ENCODE measurements around the gene GET4. TPM values are rescaled to one million over a fixed set of nuclear protein-coding genes. Genes with fewer than 3 reads are reported as not detected.

Gene GET4
- total RNA-seq, 1 donor from 2014 or later = 35.8 TPM

GRCh38 chr7:835485-836401 is 40.6 kb upstream of the GET4 start:
- Histone ChIP-seq H3K27me3 (no peaks in the 10 kb centered on the region), H3K4me1 (peaks cover 69% of the 10 kb centered on the region), H3K36me3 (peaks cover 0 to 15% of the 10 kb centered on the region in 2 donors), H3K27ac (peak overlapping the region; percentile 95), H3K4me3 (no peak overlapping the region), H3K9me3 (no peaks in the 10 kb centered on the region)
- no peak for DNase-seq (ENCODE audit: extremely low spot score in 2 of 2)
- intact Hi-C loops (cut with DNase I) = no loop called here
- TF ChIP-seq CTCF (IDR thresholded peaks at IDR 0.05) = no peak
- TF ChIP-seq POLR2AphosphoS5 (IDR thresholded peaks at IDR 0.05; ENCODE audit: insufficient read depth in 1 of 2, low read depth in 1 of 2) = peak in 1 of 2 donors; percentile 8

DNA sequence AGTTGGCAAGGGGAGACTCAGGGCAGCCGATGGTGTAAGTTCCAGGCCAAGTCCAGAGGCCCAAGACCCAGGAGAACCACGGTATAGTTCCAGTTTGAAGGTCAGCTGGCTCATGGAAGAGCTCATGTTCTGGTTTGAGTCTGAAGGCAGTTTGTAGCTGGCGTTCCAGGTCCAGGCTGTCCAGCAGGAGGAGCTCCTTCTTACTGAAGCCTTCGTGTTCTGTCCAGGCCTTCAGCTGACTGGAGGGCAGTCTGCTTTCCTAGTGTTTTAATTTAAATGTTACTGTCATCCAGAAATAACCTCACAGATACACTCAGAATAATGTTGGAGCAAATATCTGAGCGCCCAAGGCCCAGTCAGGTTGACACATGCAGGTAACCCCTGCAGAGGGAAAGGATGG is 39.9 kb upstream of the GET4 start:
- no peaks in the 10 kb centered on the region for H3K9me3 ChIP-seq
- peak overlapping the region; percentile 95 for H3K27ac ChIP-seq
- H3K36me3 ChIP-seq = peaks cover 0 to 15% of the 10 kb centered on the region in 2 donors
- DNase-seq (ENCODE audit: extremely low spot score in 2 of 2) = no peak
- H3K4me1 ChIP-seq = peaks cover 62% of the 10 kb centered on the region
- no peak overlapping the region for H3K4me3 ChIP-seq
- H3K27me3 ChIP-seq = no peaks in the 10 kb centered on the region
- TF ChIP-seq POLR2A (IDR thresholded peaks at IDR 0.05) = no peak
- peak in 1 of 3 experiments; percentile 47 for TF ChIP-seq CTCF (IDR thresholded peaks at IDR 0.05)
- TF ChIP-seq POLR2AphosphoS5 (IDR thresholded peaks at IDR 0.05; ENCODE audit: insufficient read depth in 1 of 2, low read depth in 1 of 2) = no peak
- intact Hi-C loops (cut with DNase I) = no loop called here

- no peak for DNase-seq (ENCODE audit: extremely low spot score in 2 of 2)
- no peak overlapping the region for H3K4me3 ChIP-seq
- peaks cover 0 to 18% of the 10 kb centered on the region in 2 donors for H3K36me3 ChIP-seq
- H3K27me3 ChIP-seq = no peaks in the 10 kb centered on the region
- no peaks in the 10 kb centered on the region for H3K9me3 ChIP-seq
- peaks cover 60% of the 10 kb centered on the region for H3K4me1 ChIP-seq
- H3K27ac ChIP-seq = peak overlapping the region; percentile 95
- intact Hi-C loops (cut with DNase I) = no loop called here
- TF ChIP-seq POLR2A (IDR thresholded peaks at IDR 0.05) = no peak
- TF ChIP-seq POLR2AphosphoS5 (IDR thresholded peaks at IDR 0.05; ENCODE audit: insufficient read depth in 1 of 2, low read depth in 1 of 2) = no peak
- no peak for TF ChIP-seq CTCF (IDR thresholded peaks at IDR 0.05)
Observed at GRCh38 chr7:837001-837400, 39.4 kb upstream of the GET4 start.

DNA sequence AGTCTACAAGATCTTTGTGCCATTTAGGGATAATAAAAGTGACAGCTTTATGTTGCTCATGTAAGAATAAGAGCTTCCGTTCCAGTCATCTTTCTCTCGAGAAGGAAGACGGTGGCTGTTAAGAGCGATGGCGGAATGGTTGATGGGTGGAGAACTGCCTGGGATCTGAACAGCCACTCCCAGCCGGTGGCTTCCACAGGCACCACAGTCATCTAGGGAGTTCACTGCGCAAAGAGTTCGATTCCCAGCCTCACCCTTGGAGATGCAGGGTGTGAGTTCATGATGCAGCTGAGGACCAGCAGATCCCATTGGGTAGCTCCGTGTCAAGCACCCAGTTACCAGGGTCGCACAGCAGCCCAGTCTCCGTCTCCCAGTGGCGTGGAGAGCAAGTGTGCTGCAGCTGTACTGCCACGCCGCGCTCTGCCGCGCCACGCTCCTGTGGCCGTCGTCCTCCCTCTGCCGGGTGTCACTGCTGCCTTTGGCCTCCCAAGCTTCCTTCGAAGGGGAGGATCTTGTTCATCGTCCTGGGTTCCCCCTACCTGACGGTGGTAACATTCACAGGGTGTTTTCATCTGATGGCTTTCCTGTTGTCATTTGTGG is 36.3 kb upstream of the GET4 start:
- intact Hi-C loops (cut with DNase I) = no loop called here
- no peak for TF ChIP-seq POLR2A (IDR thresholded peaks at IDR 0.05)
- TF ChIP-seq CTCF (IDR thresholded peaks at IDR 0.05) = no peak
- TF ChIP-seq POLR2AphosphoS5 (IDR thresholded peaks at IDR 0.05; ENCODE audit: insufficient read depth in 1 of 2, low read depth in 1 of 2) = no peak
- H3K36me3 ChIP-seq = peaks cover 0 to 49% of the 10 kb centered on the region in 2 donors
- no peaks in the 10 kb centered on the region for H3K9me3 ChIP-seq
- H3K27me3 ChIP-seq = no peaks in the 10 kb centered on the region
- peak overlapping the region; percentile 28 for H3K27ac ChIP-seq
- no peak for DNase-seq (ENCODE audit: extremely low spot score in 2 of 2)
- no peak overlapping the region for H3K4me3 ChIP-seq
- H3K4me1 ChIP-seq = peaks cover 40% of the 10 kb centered on the region

DNA sequence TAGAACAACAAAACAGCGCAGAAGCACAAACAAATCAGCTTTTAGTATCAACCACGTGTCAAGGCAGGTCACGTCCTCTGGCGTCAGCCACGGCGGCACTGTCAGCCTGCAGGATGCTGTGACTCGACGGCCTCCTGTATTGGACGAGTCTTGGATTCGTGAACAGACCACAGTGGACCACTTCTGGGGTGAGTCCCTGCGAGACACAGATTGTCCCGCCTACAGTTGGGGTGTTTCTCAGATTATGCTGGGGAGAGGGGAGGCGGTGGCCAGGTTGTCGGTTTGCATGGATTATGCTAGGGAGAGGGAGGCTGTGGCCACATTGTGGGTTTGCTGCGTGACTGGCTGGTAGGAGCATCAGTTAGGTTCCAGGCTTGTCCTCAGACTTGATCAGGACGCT is 34.4 kb upstream of the GET4 start:
- H3K4me1 ChIP-seq = peaks cover 21% of the 10 kb centered on the region
- DNase-seq (ENCODE audit: extremely low spot score in 2 of 2) = no peak

More for the DNA sequence above, 34.4 kb upstream of the GET4 start:
- intact Hi-C loops (cut with DNase I) = no loop called here
- no peak overlapping the region for H3K4me3 ChIP-seq
- peaks cover 0 to 50% of the 10 kb centered on the region in 2 donors for H3K36me3 ChIP-seq
- H3K27me3 ChIP-seq = no peaks in the 10 kb centered on the region
- TF ChIP-seq POLR2A (IDR thresholded peaks at IDR 0.05) (no peak), POLR2AphosphoS5 (IDR thresholded peaks at IDR 0.05; ENCODE audit: insufficient read depth in 1 of 2, low read depth in 1 of 2) (no peak), CTCF (IDR thresholded peaks at IDR 0.05) (no peak)
- H3K9me3 ChIP-seq = no peaks in the 10 kb centered on the region
- peak overlapping the region; percentile 71 for H3K27ac ChIP-seq
